A673 (cell line): ENCODE measurements around the gene LGALS7B. TPM values are rescaled to one million over a fixed set of nuclear protein-coding genes. Genes with fewer than 3 reads are reported as not detected.
"Not testable (repeated sequence)": the region's sequence is repeated elsewhere in the genome, so short reads cannot be mapped to it uniquely, and the experiment has no call there.

Source experiments
- BruUV-seq: library from RNA; stranded (reverse); fragments of 400-500 nt; replicated peaks from 2 replicates; lab custom pipeline; 2021; lab: Mats Ljungman, UMichigan
- CTCF ChIA-PET: fragments of 300-600 bp; sonication (Branson Sonifier 250); formaldehyde crosslinking; loops from one replicate; lab custom pipeline; 2022; ENCODE audit warnings: antibody characterized with exemption; lab: Charles Lee
- POLR2A ChIA-PET: fragments of 300-600 bp; sonication (Branson Sonifier 250); formaldehyde crosslinking; loops from one replicate; lab custom pipeline; 2022; ENCODE audit warnings: antibody characterized with exemption; ENCODE audit not compliant: low non-redundant PET; lab: Charles Lee
- DNase-seq: peaks from one replicate; pipeline ENCODE4 v3.0.0-alpha.2; 2015; ENCODE audit warnings: low spot score
- H3K27ac ChIP-seq: fragments of 200-600 bp; sonication (generic); 2 replicates; pipeline ENCODE4 v1.5.1; 2016; ENCODE audit warnings: mixed run types, low read depth, mild to moderate bottlenecking, mixed read lengths, antibody characterized with exemption, low read length; ENCODE audit not compliant: poor library complexity, severe bottlenecking
- H3K27me3 ChIP-seq: fragments of 200-600 bp; sonication (generic); replicated peaks from 2 replicates; pipeline ENCODE4 v1.6.1; 2017; ENCODE audit warnings: mixed run types, low read depth, mild to moderate bottlenecking, mixed read lengths, antibody characterized with exemption, low read length; ENCODE audit not compliant: insufficient read depth, poor library complexity
- H3K36me3 ChIP-seq: fragments of 200-600 bp; sonication (generic); 2 replicates; pipeline ENCODE4 v1.6.1; 2016; ENCODE audit warnings: mixed run types, mild to moderate bottlenecking, mixed read lengths, antibody characterized with exemption, low read length; ENCODE audit not compliant: insufficient read depth, poor library complexity, severe bottlenecking
- H3K4me1 ChIP-seq: fragments of 200-600 bp; sonication (generic); 2 replicates; pipeline ENCODE4 v1.6.1; 2017; ENCODE audit warnings: mixed run types, mild to moderate bottlenecking, mixed read lengths, antibody characterized with exemption, low read length; ENCODE audit not compliant: insufficient read depth, poor library complexity, severe bottlenecking
- H3K4me3 ChIP-seq: fragments of 200-600 bp; sonication (generic); 2 replicates; pipeline ENCODE4 v1.5.1; 2016; ENCODE audit warnings: low read depth, mixed run types, mild to moderate bottlenecking, mixed read lengths, low read length; ENCODE audit not compliant: poor library complexity, severe bottlenecking
- H3K9me3 ChIP-seq: fragments of 200-600 bp; sonication (generic); 2 replicates; pipeline ENCODE4 v1.6.1; 2016; ENCODE audit warnings: mixed run types, low read depth, mild to moderate bottlenecking, mixed read lengths, antibody characterized with exemption, low read length; ENCODE audit not compliant: poor library complexity, severe bottlenecking
- EZH2 ChIP-seq: fragments of 200-600 bp; sonication (generic); IDR thresholded peaks from 2 replicates; pipeline ENCODE4 v1.6.1; 2017; ENCODE audit warnings: borderline replicate concordance, low read depth, mild to moderate bottlenecking, mixed read lengths, antibody characterized with exemption, low read length; ENCODE audit not compliant: poor library complexity, severe bottlenecking
- intact Hi-C: fragments of 100-400 bp; cut with micrococcal nuclease; formaldehyde crosslinking; loops from one replicate; pipeline ENCODE4 v1.10.0; 2022; ENCODE audit not compliant: unreplicated experiment
- total RNA-seq: library from RNA; stranded (reverse); gene quantifications from 2 replicates; pipeline ENCODE4 v1.2.3, GENCODE V29; 2021
- TF ChIP-seq, protein P1 (sequence below): fragments of 300-800, 200-600 bp; sonication (generic); conservative IDR thresholded peaks from 2 replicates; pipeline ENCODE4 v1.5.1; 2017; ENCODE audit warnings: low read depth, mild to moderate bottlenecking, antibody characterized with exemption, low read length, moderate library complexity, mixed read lengths

The LGALS7B gene
- total RNA-seq, 1 experiment from 2014 or later = not detected

DNA sequence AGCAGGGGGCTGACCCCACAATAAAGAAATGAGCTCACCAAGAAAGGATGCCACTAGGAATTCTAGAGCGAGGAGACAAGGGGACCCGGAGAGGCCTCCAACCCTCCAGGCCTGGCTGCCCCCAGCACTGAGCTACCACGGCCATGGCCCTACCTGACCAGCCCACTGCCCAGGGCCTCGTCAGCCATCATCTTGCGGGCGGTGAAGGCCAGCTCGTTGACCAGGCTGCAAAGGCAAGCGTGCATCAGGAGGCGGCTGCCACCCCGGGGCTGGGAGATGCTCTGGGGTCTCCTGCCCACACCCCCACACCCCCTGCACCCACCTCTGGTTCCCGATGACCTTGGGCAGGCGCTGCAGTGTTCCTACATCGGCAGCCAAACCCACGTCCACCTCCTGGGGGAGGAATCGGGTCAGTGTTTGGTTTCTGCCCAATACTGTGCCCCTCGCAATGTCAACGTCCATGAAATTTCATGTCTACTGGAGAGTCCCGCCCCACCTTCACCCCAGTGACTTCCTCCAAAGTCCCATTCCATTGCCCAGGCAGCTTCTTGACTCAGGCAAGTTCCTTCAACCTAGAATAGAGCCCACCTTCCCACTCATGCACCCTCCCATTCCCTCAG lies 27.2 kb downstream of the LGALS7B start:
- BruUV-seq = no TSS peak
- H3K27ac ChIP-seq = no peak overlapping the region
- CTCF ChIA-PET = interaction anchor here (0.6 to 1.1 kb wide), 2 partner anchors 47 to 112 kb away, joined by 3 to 4 read pairs; no protein-coding TSS in a partner anchor
- peaks cover 6% of the 10 kb centered on the region for H3K36me3 ChIP-seq
- no peak overlapping the region for H3K4me3 ChIP-seq
- POLR2A ChIA-PET = no interaction called here
- no peak for DNase-seq
- H3K4me1 ChIP-seq = no peaks in the 10 kb centered on the region
- intact Hi-C loops = no loop called here
- H3K9me3 ChIP-seq = no peaks in the 10 kb centered on the region
- TF ChIP-seq, protein P1, sequence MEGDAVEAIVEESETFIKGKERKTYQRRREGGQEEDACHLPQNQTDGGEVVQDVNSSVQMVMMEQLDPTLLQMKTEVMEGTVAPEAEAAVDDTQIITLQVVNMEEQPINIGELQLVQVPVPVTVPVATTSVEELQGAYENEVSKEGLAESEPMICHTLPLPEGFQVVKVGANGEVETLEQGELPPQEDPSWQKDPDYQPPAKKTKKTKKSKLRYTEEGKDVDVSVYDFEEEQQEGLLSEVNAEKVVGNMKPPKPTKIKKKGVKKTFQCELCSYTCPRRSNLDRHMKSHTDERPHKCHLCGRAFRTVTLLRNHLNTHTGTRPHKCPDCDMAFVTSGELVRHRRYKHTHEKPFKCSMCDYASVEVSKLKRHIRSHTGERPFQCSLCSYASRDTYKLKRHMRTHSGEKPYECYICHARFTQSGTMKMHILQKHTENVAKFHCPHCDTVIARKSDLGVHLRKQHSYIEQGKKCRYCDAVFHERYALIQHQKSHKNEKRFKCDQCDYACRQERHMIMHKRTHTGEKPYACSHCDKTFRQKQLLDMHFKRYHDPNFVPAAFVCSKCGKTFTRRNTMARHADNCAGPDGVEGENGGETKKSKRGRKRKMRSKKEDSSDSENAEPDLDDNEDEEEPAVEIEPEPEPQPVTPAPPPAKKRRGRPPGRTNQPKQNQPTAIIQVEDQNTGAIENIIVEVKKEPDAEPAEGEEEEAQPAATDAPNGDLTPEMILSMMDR = no peak
- TF ChIP-seq EZH2 = no peak
- no peaks in the 10 kb centered on the region for H3K27me3 ChIP-seq

DNA sequence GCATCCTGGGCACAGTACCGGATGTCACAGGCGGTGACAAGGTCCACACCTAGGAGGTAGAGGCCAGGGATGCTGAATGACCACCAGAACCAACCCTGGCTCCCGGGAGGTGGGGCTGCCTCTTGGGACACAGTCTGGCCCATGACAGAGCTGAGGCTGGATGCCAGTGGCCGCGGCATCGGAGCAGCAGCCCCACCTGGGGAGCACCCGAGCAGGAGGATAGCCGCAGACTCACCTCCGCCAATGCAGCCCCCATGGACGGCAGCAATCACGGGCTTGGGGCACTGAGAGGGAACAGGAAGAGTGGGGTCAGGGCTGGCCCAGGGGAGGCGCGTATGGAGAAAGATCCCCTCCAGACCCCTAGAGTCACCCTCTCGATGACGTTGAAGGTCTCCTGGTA lies 28.1 kb downstream of the LGALS7B start:
- CTCF ChIA-PET = interaction anchor here (0.6 to 1.1 kb wide), 2 partner anchors 47 to 112 kb away, joined by 3 to 4 read pairs; no protein-coding TSS in a partner anchor
- intact Hi-C loops = no loop called here
- Histone ChIP-seq H3K36me3 (peaks cover 6% of the 10 kb centered on the region), H3K27ac (no peak overlapping the region), H3K9me3 (no peaks in the 10 kb centered on the region), H3K4me1 (no peaks in the 10 kb centered on the region), H3K4me3 (no peak overlapping the region), H3K27me3 (no peaks in the 10 kb centered on the region)
- DNase-seq = no peak
- no peak for TF ChIP-seq EZH2
- TF ChIP-seq, protein P1 = no peak
- BruUV-seq = no TSS peak
- POLR2A ChIA-PET = no interaction called here

DNA sequence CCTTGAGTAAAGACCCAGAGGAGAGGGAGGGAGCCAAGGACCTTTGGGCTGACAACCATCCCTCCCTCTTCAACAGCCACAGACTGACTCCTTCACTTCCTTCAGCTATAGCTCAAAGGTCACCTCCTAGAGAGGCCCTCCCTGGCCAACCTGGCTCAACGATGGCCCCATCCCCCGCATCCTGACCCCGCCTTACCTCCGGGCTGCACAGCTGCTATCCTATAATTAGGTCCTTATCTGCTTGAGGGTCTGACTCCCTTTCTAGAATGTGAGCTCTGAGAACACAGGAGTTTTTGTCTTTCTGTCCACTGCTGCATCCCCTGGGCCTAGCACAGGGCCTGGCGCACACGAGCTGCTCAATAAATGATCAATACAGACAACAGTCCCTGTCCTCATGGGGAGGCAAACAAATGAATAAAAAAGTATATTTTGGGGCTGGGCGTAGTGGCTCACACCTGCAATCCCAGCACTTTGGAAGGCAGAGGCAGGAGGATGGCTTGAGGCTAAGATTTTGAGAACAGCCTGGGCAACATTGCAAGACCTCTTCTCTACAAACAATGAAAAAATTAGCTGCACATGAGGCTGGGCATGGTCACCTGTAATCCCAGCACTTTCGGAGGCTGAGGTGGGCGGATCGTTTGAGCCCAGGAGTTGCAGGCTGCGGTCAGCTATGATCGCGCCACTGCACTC lies 30.4 kb downstream of the LGALS7B start:
- Histone ChIP-seq H3K27me3 (no peaks in the 10 kb centered on the region), H3K36me3 (peaks cover 6% of the 10 kb centered on the region), H3K27ac (no peak overlapping the region), H3K9me3 (no peaks in the 10 kb centered on the region), H3K4me1 (no peaks in the 10 kb centered on the region), H3K4me3 (no peak overlapping the region)
- no peak for DNase-seq
- intact Hi-C loops = no loop called here
- no peak for TF ChIP-seq EZH2
- TF ChIP-seq, protein P1 = no peak
- ChIA-PET CTCF (no interaction called here), POLR2A (interaction anchor here (0.6 kb wide), 1 partner anchor 431 kb away, joined by 3 read pairs; the partner anchor contains the start of gene GGN)
- no TSS peak for BruUV-seq

DNA sequence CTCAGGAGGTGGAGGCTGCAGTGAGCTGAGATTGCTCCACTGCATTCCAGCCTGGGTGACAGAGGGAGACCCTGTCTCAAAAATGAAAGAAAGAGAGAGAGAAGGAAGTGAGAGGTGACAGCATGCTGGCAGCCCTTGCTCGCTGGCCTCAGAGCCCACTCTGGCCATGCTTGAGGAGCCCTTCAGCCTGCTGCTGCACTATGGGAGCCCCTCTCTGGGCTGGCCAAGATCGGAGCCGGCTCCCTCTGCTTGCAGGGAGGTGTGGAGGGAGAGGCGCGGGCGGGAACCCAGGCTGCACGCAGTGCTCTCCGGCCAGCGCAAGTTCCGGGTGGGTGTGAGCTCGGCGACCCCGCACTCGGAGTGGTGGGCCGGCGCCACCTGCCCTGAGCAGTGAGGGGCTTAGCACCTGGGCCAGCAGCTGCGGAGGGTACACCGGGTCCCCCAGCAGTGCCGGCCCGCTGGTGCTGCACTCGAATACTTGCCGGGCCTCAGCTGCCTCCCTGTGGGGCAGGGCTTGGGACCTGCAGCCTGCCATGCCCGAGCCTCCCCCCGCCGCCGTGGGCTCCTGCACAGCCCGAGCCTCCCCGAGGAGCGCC lies 32.3 kb downstream of the LGALS7B start:
- H3K27ac ChIP-seq, H3K27me3 ChIP-seq, H3K36me3 ChIP-seq, CTCF ChIA-PET, intact Hi-C loops, H3K9me3 ChIP-seq, POLR2A ChIA-PET, DNase-seq, H3K4me3 ChIP-seq, BruUV-seq, H3K4me1 ChIP-seq: not testable (repeated sequence)

DNA sequence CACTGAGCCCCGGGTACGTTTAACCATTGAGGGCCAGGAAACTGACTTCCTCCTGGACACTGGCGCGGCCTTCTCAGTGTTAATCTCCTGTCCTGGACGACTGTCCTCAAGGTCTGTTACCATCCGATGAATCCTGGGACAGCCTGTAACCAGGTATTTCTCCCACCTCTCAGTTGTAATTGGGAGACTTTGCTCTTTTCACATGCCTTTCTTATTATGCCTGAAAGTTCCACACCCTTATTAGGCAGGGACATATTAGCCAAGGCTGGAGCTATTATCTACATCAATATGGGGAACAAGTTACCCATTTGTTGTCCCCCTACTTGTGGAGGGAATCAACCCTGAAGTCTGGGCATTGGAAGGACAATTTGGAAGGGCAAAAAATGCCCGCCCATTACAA lies 36.9 kb downstream of the LGALS7B start:
- H3K27me3 ChIP-seq, POLR2A ChIA-PET, intact Hi-C loops, H3K27ac ChIP-seq, DNase-seq, H3K4me3 ChIP-seq, H3K4me1 ChIP-seq, BruUV-seq, H3K9me3 ChIP-seq, CTCF ChIA-PET, H3K36me3 ChIP-seq: not testable (repeated sequence)
